Measurements from ENCODE around the gene CLDN4. TPM values are rescaled to one million over a fixed set of nuclear protein-coding genes. Genes with fewer than 3 reads are reported as not detected.
"Not testable (repeated sequence)": the region's sequence is repeated elsewhere in the genome, so short reads cannot be mapped to it uniquely, and the experiment has no call there.

Gene CLDN4
- total and polyA plus RNA-seq, 2 experiments from 2014 or later: 11.6 to 19.4 TPM

GRCh38 chr7:73786588-73786987, 44.2 kb upstream of the CLDN4 start:
- H3K27ac Mint-ChIP-seq: no peak overlapping the region

GRCh38 chr7:73787786-73788048, 43.1 kb upstream of the CLDN4 start:
- H3K79me2 ChIP-seq (replicated peaks; ENCODE audit: insufficient read depth); ATAC-seq; H3K4me1 Mint-ChIP-seq; H3K27me3 Mint-ChIP-seq (ENCODE audit: insufficient read depth, low read depth, poor library complexity); H3F3A ChIP-seq (replicated peaks; ENCODE audit: low read depth); H3K9me3 Mint-ChIP-seq; H3K9me2 ChIP-seq (ENCODE audit: insufficient read depth); H3K36me3 ChIP-seq (ENCODE audit: insufficient read depth); H3K27me3 ChIP-seq (ENCODE audit: insufficient read depth); H3K4me3 Mint-ChIP-seq; H3K4me2 ChIP-seq; H4K20me1 ChIP-seq (replicated peaks; ENCODE audit: insufficient read depth); H2AFZ ChIP-seq; H3K4me3 ChIP-seq; H3K27ac ChIP-seq (ENCODE audit: low read depth); H3K36me3 Mint-ChIP-seq (ENCODE audit: low read depth); DNase-seq (ENCODE audit: low spot score); H3K27ac Mint-ChIP-seq; H3K4me1 ChIP-seq (ENCODE audit: insufficient read depth): not testable (repeated sequence)

More at GRCh38 chr7:73786588-73786987, 44.2 kb upstream of the CLDN4 start:
- no peak for TF ChIP-seq STAT1 (IDR thresholded peaks at IDR 0.05; ENCODE audit: unreplicated experiment)
- TF ChIP-seq POLR2AphosphoS5 (IDR thresholded peaks at IDR 0.05; ENCODE audit: low read depth): no peak
- no peak for TF ChIP-seq ZNF331 (CRISPR knock-in tag; IDR thresholded peaks at IDR 0.05; ENCODE audit: low read depth)
- H3K36me3 Mint-ChIP-seq (ENCODE audit: low read depth): peaks cover 3% of the 10 kb centered on the region; the same call in 2 of the 3 replicates
- Histone ChIP-seq H3F3A (replicated peaks; ENCODE audit: low read depth) (no peaks in the 10 kb centered on the region), H3K79me2 (replicated peaks; ENCODE audit: insufficient read depth) (no peaks in the 10 kb centered on the region), H3K4me2 (no peak overlapping the region), H2AFZ (no peak overlapping the region), H3K27me3 (ENCODE audit: insufficient read depth) (no peaks in the 10 kb centered on the region), H4K20me1 (replicated peaks; ENCODE audit: insufficient read depth) (no peaks in the 10 kb centered on the region), H3K36me3 (ENCODE audit: insufficient read depth) (no peaks in the 10 kb centered on the region), H3K4me1 (ENCODE audit: insufficient read depth) (no peaks in the 10 kb centered on the region), H3K9me2 (ENCODE audit: insufficient read depth) (no peaks in the 10 kb centered on the region), H3K27ac (ENCODE audit: low read depth) (no peak overlapping the region), H3K4me3 (no peak overlapping the region)
- DNase-seq (ENCODE audit: low spot score) (no peak), ATAC-seq (no peak)
- H3K27me3 Mint-ChIP-seq (ENCODE audit: insufficient read depth, low read depth, poor library complexity): peaks cover 2% of the 10 kb centered on the region
- H3K4me3 Mint-ChIP-seq: no peak overlapping the region
- peaks cover 7% of the 10 kb centered on the region; the same call in 1 of the 3 replicates for H3K9me3 Mint-ChIP-seq
- H3K4me1 Mint-ChIP-seq: no peaks in the 10 kb centered on the region

- no peaks in the 10 kb centered on the region for H4K20me1 ChIP-seq (replicated peaks; ENCODE audit: insufficient read depth)
- peaks cover 6% of the 10 kb centered on the region for H3K27me3 Mint-ChIP-seq (ENCODE audit: insufficient read depth, low read depth, poor library complexity)
- no peak overlapping the region for H3K4me3 ChIP-seq
- H2AFZ ChIP-seq: no peak overlapping the region
- TF ChIP-seq REST (IDR thresholded peaks at IDR 0.05; ENCODE audit: unreplicated experiment): no peak
- TF ChIP-seq POLR2AphosphoS5 (IDR thresholded peaks at IDR 0.05; ENCODE audit: low read depth): no peak
- no peak for TF ChIP-seq ETS1 (IDR thresholded peaks at IDR 0.05)
- TF ChIP-seq ZNF462 (CRISPR knock-in tag; IDR thresholded peaks at IDR 0.05): no peak
- no peak overlapping the region for H3K4me3 Mint-ChIP-seq
- no peaks in the 10 kb centered on the region for H3K36me3 Mint-ChIP-seq (ENCODE audit: low read depth)
- H3K4me1 Mint-ChIP-seq: no peaks in the 10 kb centered on the region
- no peak overlapping the region for H3K4me2 ChIP-seq
- H3K79me2 ChIP-seq (replicated peaks; ENCODE audit: insufficient read depth): no peaks in the 10 kb centered on the region
- H3K9me3 Mint-ChIP-seq: peaks cover 5% of the 10 kb centered on the region; the same call in 1 of the 3 replicates
- ATAC-seq: no peak
- no peak overlapping the region for H3K27ac Mint-ChIP-seq
- no peak overlapping the region for H3K27ac ChIP-seq (ENCODE audit: low read depth)
- DNase-seq (ENCODE audit: low spot score): no peak
- H3K4me1 ChIP-seq (ENCODE audit: insufficient read depth): no peaks in the 10 kb centered on the region
- no peaks in the 10 kb centered on the region for H3K36me3 ChIP-seq (ENCODE audit: insufficient read depth)
- no peaks in the 10 kb centered on the region for H3K9me2 ChIP-seq (ENCODE audit: insufficient read depth)
- no peaks in the 10 kb centered on the region for H3F3A ChIP-seq (replicated peaks; ENCODE audit: low read depth)
- no peaks in the 10 kb centered on the region for H3K27me3 ChIP-seq (ENCODE audit: insufficient read depth)
Measured at GRCh38 chr7:73789051-73789450, 41.7 kb upstream of the CLDN4 start.
